Epithelial cell of esophagus (primary cell): ENCODE data around the gene CCR2.

Experiments
- DNase-seq: peaks from one replicate; pipeline ENCODE4 v3.0.0; 2010; ENCODE audit warnings: low read depth
- H3K4me3 ChIP-seq: 2 replicates; pipeline ENCODE4 v1.5.1; 2011; ENCODE audit warnings: mild to moderate bottlenecking, low read length, control low read depth
- CTCF ChIP-seq: IDR thresholded peaks from 2 replicates; pipeline ENCODE4 v1.5.1; 2011; ENCODE audit warnings: low read depth, mild to moderate bottlenecking, low read length, control low read depth, inconsistent platforms; ENCODE audit not compliant: insufficient read depth; ENCODE audit errors: missing control alignments

Gene CCR2

DNA sequence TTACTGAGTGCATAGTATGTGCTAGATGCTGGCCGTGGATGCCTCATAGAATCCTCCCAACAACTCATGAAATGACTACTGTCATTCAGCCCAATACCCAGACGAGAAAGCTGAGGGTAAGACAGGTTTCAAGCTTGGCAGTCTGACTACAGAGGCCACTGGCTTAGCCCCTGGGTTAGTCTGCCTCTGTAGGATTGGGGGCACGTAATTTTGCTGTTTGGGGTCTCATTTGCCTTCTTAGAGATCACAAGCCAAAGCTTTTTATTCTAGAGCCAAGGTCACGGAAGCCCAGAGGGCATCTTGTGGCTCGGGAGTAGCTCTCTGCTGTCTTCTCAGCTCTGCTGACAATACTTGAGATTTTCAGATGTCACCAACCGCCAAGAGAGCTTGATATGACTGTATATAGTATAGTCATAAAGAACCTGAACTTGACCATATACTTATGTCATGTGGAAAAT, 15.8 kb downstream of the CCR2 start:
- H3K4me3 ChIP-seq, result no peak overlapping the region
- no peak for DNase-seq
- no peak for TF ChIP-seq CTCF

DNA sequence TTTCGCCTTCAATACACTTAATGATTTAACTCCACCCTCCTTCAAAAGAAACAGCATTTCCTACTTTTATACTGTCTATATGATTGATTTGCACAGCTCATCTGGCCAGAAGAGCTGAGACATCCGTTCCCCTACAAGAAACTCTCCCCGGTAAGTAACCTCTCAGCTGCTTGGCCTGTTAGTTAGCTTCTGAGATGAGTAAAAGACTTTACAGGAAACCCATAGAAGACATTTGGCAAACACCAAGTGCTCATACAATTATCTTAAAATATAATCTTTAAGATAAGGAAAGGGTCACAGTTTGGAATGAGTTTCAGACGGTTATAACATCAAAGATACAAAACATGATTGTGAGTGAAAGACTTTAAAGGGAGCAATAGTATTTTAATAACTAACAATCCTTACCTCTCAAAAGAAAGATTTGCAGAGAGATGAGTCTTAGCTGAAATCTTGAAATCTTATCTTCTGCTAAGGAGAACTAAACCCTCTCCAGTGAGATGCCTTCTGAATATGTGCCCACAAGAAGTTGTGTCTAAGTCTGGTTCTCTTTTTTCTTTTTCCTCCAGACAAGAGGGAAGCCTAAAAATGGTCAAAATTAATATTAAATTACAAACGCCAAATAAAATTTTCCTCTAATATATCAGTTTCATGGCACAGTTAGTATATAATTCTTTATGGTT, 17.1 kb downstream of the CCR2 start, which contains the start of gene CCR5:
Gene CCR5, plus strand, starts transcription at position 108 of the 680 bp plus-strand sequence. CDS start 1,957 bp downstream, outside the sequence.
- no peak for TF ChIP-seq CTCF
- no peak within 1 kb of the TSS for H3K4me3 ChIP-seq
- DNase-seq, result no peak

DNA sequence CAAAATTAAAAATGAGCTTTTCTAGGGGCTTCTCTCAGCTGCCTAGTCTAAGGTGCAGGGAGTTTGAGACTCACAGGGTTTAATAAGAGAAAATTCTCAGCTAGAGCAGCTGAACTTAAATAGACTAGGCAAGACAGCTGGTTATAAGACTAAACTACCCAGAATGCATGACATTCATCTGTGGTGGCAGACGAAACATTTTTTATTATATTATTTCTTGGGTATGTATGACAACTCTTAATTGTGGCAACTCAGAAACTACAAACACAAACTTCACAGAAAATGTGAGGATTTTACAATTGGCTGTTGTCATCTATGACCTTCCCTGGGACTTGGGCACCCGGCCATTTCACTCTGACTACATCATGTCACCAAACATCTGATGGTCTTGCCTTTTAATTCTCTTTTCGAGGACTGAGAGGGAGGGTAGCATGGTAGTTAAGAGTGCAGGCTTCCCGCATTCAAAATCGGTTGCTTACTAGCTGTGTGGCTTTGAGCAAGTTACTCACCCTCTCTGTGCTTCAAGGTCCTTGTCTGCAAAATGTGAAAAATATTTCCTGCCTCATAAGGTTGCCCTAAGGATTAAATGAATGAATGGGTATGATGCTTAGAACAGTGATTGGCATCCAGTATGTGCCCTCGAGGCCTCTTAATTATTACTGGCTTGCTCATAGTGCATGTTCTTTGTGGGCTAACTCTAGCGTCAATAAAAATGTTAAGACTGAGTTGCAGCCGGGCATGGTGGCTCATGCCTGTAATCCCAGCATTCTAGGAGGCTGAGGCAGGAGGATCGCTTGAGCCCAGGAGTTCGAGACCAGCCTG, 17.8 kb downstream of the CCR2 start:
- TF ChIP-seq CTCF, result no peak
- no peak overlapping the region for H3K4me3 ChIP-seq
- DNase-seq, result peak; percentile 37

DNA sequence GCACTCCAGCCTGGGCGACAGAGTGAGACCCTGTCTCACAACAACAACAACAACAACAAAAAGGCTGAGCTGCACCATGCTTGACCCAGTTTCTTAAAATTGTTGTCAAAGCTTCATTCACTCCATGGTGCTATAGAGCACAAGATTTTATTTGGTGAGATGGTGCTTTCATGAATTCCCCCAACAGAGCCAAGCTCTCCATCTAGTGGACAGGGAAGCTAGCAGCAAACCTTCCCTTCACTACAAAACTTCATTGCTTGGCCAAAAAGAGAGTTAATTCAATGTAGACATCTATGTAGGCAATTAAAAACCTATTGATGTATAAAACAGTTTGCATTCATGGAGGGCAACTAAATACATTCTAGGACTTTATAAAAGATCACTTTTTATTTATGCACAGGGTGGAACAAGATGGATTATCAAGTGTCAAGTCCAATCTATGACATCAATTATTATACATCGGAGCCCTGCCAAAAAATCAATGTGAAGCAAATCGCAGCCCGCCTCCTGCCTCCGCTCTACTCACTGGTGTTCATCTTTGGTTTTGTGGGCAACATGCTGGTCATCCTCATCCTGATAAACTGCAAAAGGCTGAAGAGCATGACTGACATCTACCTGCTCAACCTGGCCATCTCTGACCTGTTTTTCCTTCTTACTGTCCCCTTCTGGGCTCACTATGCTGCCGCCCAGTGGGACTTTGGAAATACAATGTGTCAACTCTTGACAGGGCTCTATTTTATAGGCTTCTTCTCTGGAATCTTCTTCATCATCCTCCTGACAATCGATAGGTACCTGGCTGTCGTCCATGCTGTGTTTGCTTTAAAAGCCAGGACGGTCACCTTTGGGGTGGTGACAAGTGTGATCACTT, 18.8 kb downstream of the CCR2 start:
- peak; percentile 57 for DNase-seq
- TF ChIP-seq CTCF, result peak; percentile 92
- no peak overlapping the region for H3K4me3 ChIP-seq

GRCh38 chr3:46374755-46375154, 20.8 kb downstream of the CCR2 start:
- no peak for TF ChIP-seq CTCF
- no peak overlapping the region for H3K4me3 ChIP-seq
- DNase-seq, result no peak

GRCh38 chr3:46375218-46375617, 21.3 kb downstream of the CCR2 start:
- no peak for DNase-seq
- H3K4me3 ChIP-seq, result no peak overlapping the region
- TF ChIP-seq CTCF, result no peak
